Ectodermal cell (in vitro differentiated cells): ENCODE measurements around the gene SPATA3.

Experiments used
- H3K27ac ChIP-seq: 2 replicates; pipeline ENCODE4 v1.7.0; 2013; ENCODE audit warnings: mild to moderate bottlenecking, low read depth, low read length; ENCODE audit not compliant: insufficient read depth, poor library complexity, severe bottlenecking
- H3K27me3 ChIP-seq: 2 replicates; pipeline ENCODE4 v1.7.0; 2013; ENCODE audit warnings: mild to moderate bottlenecking, low read length; ENCODE audit not compliant: insufficient read depth, control insufficient read depth, poor library complexity, severe bottlenecking
- H3K36me3 ChIP-seq: one replicate; pipeline ENCODE4 v1.7.0; 2013; ENCODE audit warnings: low read length; ENCODE audit not compliant: control insufficient read depth, insufficient read depth
- H3K4me1 ChIP-seq: one replicate; pipeline ENCODE4 v1.7.0; 2013; ENCODE audit warnings: low read length; ENCODE audit not compliant: control insufficient read depth, insufficient read depth
- H3K4me3 ChIP-seq: 2 replicates; pipeline ENCODE4 v1.7.0; 2013; ENCODE audit warnings: low read depth, low read length, control low read depth; ENCODE audit not compliant: insufficient read depth
- H3K9me3 ChIP-seq: 2 replicates; pipeline ENCODE4 v1.7.0; 2013; ENCODE audit warnings: mild to moderate bottlenecking, low read length, moderate library complexity; ENCODE audit not compliant: control insufficient read depth
- WGBS, 2 experiments: methylation state at CpG; one replicate each; pipeline ENCODE4 v1.1.7; 2013; ENCODE audit warnings: missing lambda C conversion rate in 2 of 2; 5-methylcytosine and 5-hydroxymethylcytosine counted together

SPATA3 gene

GRCh38 chr2:230954746-230955145 lies 41.2 kb upstream of the SPATA3 start:
- Histone ChIP-seq H3K9me3 (no peaks in the 10 kb centered on the region), H3K36me3 (no peaks in the 10 kb centered on the region), H3K4me1 (peaks cover 14% of the 10 kb centered on the region), H3K4me3 (no peak overlapping the region), H3K27me3 (peaks cover 30% of the 10 kb centered on the region), H3K27ac (no peak overlapping the region)

- Histone ChIP-seq H3K4me3 (no peak overlapping the region), H3K36me3 (no peaks in the 10 kb centered on the region), H3K9me3 (no peaks in the 10 kb centered on the region), H3K4me1 (peaks cover 14% of the 10 kb centered on the region), H3K27me3 (peaks cover 30% of the 10 kb centered on the region), H3K27ac (no peak overlapping the region)
- 84 to 95% methylated on average over 1 of the region's 1 CpG for WGBS, 2 experiments
Measured at GRCh38 chr2:230955163-230955737, 40.7 kb upstream of the SPATA3 start.

GRCh38 chr2:230956827-230957755 lies 38.8 kb upstream of the SPATA3 start:
- WGBS, 2 experiments: 8 to 11% methylated on average over 43 of the region's 43 CpGs
- H3K4me1 ChIP-seq: peaks cover 9% of the 10 kb centered on the region
- no peaks in the 10 kb centered on the region for H3K36me3 ChIP-seq
- peaks cover 30% of the 10 kb centered on the region for H3K27me3 ChIP-seq
- H3K27ac ChIP-seq: no peak overlapping the region
- H3K9me3 ChIP-seq: no peaks in the 10 kb centered on the region
- H3K4me3 ChIP-seq: peak overlapping the region; percentile 3

- H3K9me3 ChIP-seq: no peaks in the 10 kb centered on the region
- peak overlapping the region; percentile 3 for H3K4me3 ChIP-seq
- no peak overlapping the region for H3K27ac ChIP-seq
- H3K36me3 ChIP-seq: no peaks in the 10 kb centered on the region
- peaks cover 9% of the 10 kb centered on the region for H3K4me1 ChIP-seq
- H3K27me3 ChIP-seq: peaks cover 30% of the 10 kb centered on the region
Measured at GRCh38 chr2:230957756-230958391, 38.0 kb upstream of the SPATA3 start.

- peaks cover 30% of the 10 kb centered on the region for H3K27me3 ChIP-seq
- no peaks in the 10 kb centered on the region for H3K36me3 ChIP-seq
- peaks cover 9% of the 10 kb centered on the region for H3K4me1 ChIP-seq
- no peak overlapping the region for H3K27ac ChIP-seq
- H3K4me3 ChIP-seq: no peak overlapping the region
- no peaks in the 10 kb centered on the region for H3K9me3 ChIP-seq
- WGBS, 2 experiments: 90 to 94% methylated on average over 8 of the region's 8 CpGs
Measured at GRCh38 chr2:230958820-230959756, 36.8 kb upstream of the SPATA3 start.

DNA sequence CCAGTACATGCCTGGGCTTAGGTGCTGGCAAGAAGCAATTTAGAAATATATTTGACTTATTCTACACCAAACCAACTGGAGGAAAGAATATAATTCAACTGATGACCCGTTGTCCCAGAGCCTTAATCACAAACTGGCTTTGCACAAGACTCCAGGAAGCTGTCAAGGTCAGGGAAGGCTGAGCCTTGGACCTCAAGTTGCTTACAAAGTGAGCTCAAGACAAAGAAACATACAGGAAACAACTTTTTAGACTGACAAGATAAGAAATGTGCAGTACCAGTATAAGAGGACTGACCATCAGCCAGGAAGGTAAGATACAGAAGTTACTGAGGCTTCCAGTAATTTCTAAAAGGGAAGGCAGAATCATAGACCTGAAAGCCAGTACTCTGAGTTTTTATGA lies 35.9 kb upstream of the SPATA3 start:
- H3K4me3 ChIP-seq: no peak overlapping the region
- 87 to 96% methylated on average over 1 of the region's 1 CpG for WGBS, 2 experiments
- H3K27me3 ChIP-seq: peaks cover 30% of the 10 kb centered on the region
- peaks cover 9% of the 10 kb centered on the region for H3K4me1 ChIP-seq
- no peaks in the 10 kb centered on the region for H3K36me3 ChIP-seq
- no peaks in the 10 kb centered on the region for H3K9me3 ChIP-seq
- H3K27ac ChIP-seq: no peak overlapping the region

DNA sequence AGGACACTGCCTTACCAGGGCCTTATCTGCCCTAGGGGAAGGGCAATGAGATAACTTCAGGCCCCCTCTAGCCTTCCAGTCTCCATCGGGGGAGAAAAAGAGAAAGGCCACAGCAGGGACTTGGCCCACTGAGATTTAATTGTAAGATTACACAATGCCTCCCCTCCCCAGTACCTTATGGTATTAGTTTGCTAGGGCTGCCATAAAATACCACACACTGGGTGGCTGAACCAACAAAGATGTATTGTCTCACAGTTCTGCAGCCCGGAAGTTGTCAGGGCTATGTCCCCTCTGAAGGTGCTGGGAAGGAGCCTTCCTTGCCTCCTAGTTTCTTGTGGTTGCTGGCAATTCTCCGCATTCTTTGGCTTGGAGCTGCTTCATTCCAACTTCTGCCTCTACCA lies 34.8 kb upstream of the SPATA3 start:
- Histone ChIP-seq H3K4me1 (peaks cover 9% of the 10 kb centered on the region), H3K36me3 (no peaks in the 10 kb centered on the region), H3K9me3 (no peaks in the 10 kb centered on the region), H3K27ac (no peak overlapping the region), H3K4me3 (no peak overlapping the region), H3K27me3 (peaks cover 30% of the 10 kb centered on the region)
- WGBS, 2 experiments: 24 to 38% methylated on average over 3 of the region's 3 CpGs

DNA sequence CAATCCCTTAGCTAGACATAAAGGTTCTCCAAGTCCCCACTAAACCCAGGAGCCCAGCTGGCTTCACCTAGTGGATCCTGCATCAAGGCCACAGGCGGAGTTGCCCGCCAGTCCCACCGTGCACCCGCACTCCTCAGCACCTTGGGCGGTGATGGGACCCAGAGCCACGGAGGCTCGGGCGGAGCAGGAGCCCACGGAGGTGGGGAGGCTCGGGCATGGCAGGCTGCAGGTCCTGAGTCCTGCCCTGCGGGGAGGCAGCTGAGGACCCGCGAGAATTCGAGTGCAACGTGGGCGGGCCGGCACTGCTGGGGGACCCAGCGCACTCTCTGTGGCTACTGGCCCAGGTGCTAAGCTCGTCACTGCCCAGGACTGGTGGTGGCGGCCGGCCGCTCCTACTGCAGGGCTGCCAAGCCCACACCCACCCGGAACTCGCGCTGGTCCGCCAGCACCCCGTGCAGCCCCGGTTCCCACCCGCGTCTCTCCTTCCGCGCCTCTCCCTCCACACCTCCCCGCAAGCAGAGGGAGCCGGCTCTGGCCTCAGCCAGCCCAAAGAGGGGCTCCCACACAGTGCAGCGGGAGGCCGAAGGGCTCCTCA lies 31.7 kb upstream of the SPATA3 start:
- 94% methylated on average over 36 of the region's 36 CpGs for WGBS, 2 experiments

GRCh38 chr2:230967113-230967512 lies 28.8 kb upstream of the SPATA3 start:
- Histone ChIP-seq H3K4me3 (no peak overlapping the region), H3K27me3 (no peaks in the 10 kb centered on the region), H3K9me3 (no peaks in the 10 kb centered on the region), H3K4me1 (no peaks in the 10 kb centered on the region), H3K27ac (no peak overlapping the region), H3K36me3 (no peaks in the 10 kb centered on the region)
- WGBS, 2 experiments: 89% methylated on average over 3 of the region's 3 CpGs

More for the DNA sequence above, 31.7 kb upstream of the SPATA3 start:
- Histone ChIP-seq H3K27me3 (no peaks in the 10 kb centered on the region), H3K4me1 (no peaks in the 10 kb centered on the region), H3K27ac (no peak overlapping the region), H3K9me3 (no peaks in the 10 kb centered on the region), H3K4me3 (no peak overlapping the region), H3K36me3 (no peaks in the 10 kb centered on the region)
